KOPT-K1 (cell line): ENCODE measurements around the gene SPDYE1.
"Not testable (repeated sequence)": the region's sequence is repeated elsewhere in the genome, so short reads cannot be mapped to it uniquely, and the experiment has no call there.

ENCODE experiments used
- H3K27ac ChIP-seq: fragments of 200-600 bp; sonication (generic); 2 replicates; pipeline ENCODE4 v1.5.1; 2016; ENCODE audit warnings: antibody characterized with exemption, mild to moderate bottlenecking, low read depth, low read length; ENCODE audit not compliant: poor library complexity, severe bottlenecking
- H3K36me3 ChIP-seq: fragments of 200-600 bp; sonication (generic); 2 replicates; pipeline ENCODE4 v1.5.1; 2017; ENCODE audit warnings: antibody characterized with exemption, mild to moderate bottlenecking, low read length, moderate library complexity; ENCODE audit not compliant: insufficient read depth
- H3K9me3 ChIP-seq: fragments of 200-600 bp; sonication (generic); 2 replicates; pipeline ENCODE4 v1.5.1; 2017; ENCODE audit warnings: antibody characterized with exemption, low read length, mild to moderate bottlenecking; ENCODE audit not compliant: insufficient read depth, poor library complexity, severe bottlenecking

The SPDYE1 gene, protein sequence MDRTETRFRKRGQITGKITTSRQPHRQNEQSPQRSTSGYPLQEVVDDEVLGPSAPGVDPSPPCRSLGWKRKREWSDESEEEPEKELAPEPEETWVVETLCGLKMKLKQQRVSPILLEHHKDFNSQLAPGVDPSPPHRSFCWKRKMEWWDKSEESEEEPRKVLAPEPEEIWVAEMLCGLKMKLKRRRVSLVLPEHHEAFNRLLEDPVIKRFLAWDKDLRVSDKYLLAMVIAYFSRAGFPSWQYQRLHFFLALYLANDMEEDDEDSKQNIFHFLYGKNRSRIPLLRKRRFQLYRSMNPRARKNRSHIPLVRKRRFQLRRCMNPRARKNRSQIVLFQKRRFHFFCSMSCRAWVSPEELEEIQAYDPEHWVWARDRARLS

DNA sequence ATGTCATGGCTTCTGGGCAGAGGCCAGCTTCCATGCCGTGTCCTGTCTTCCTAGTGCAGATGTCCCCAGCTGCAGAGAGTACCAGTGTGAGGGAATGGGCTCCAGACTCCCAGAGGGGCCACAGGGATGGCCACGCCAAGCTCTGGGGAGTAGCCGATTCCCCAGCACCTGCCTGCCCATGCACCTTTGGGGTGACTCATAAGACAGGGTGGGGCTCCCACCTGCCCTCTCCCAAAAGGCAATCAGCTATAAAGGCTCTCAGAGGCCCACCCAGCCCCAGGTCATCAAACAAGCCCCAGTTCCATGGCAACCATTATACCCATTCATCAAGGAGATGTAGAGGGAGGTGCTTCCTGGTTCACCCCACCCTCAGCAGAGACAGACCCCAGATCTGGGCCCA, at the start of gene SPDYE1:
Gene SPDYE1, plus strand, starts transcription at position 366 of the 400 bp plus-strand sequence. CDS start 2,053 bp downstream, outside the sequence.
- H3K27ac ChIP-seq, H3K36me3 ChIP-seq, H3K9me3 ChIP-seq: not testable (repeated sequence)

- Histone ChIP-seq H3K9me3 (no peaks in the 10 kb centered on the region), H3K27ac (no peak overlapping the region), H3K36me3 (peaks cover 22% of the 10 kb centered on the region; the same call in 1 of the 2 replicates)
Measured at GRCh38 chr7:43952028-43952427, 45.7 kb upstream of the SPDYE1 start.

- Histone ChIP-seq H3K9me3 (no peaks in the 10 kb centered on the region), H3K27ac (no peak overlapping the region), H3K36me3 (peaks cover 22% of the 10 kb centered on the region; the same call in 1 of the 2 replicates)
Measured at GRCh38 chr7:43953071-43953470, 44.6 kb upstream of the SPDYE1 start.

DNA sequence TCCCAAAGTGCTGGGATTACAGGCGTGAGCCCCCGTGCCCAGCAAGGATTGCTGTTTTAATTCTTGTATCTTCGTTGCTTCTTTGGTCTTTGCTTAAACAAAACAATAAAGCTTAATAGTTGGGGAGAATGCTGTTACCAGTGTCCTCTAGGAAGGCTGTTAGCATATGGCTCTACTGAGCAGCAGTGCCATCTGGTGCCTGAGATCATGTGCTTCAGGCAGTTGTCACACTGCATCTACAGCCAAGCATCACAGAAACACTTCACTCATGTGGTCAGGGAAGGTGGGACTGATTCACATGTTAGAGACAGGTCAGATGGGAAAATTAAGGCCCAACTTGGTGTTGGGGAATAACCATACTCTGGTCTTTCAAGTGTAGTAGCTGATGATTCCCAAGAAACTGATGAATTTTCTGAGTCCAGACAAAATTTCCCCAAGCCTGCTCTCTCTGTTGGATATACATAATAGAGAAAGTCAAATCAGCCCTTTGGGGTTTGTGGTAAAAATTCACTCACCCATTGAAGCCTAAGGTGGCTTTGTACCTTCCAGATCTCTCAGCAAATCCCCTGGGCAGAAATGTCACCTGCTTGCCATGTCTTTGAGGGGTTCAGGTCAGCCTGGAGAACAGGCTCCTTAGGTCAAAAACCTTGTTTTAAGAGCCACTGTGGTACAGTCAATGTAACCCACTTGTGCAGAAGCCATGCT, 43.0 kb upstream of the SPDYE1 start:
- Histone ChIP-seq H3K9me3 (peaks cover 3% of the 10 kb centered on the region), H3K27ac (no peak overlapping the region), H3K36me3 (peaks cover 13% of the 10 kb centered on the region; the same call in 1 of the 2 replicates)

- Histone ChIP-seq H3K9me3 (peaks cover 3% of the 10 kb centered on the region), H3K36me3 (peaks cover 13% of the 10 kb centered on the region; the same call in 1 of the 2 replicates), H3K27ac (no peak overlapping the region)
Measured at GRCh38 chr7:43956027-43956426, 41.7 kb upstream of the SPDYE1 start.

- H3K9me3 ChIP-seq, result peaks cover 3% of the 10 kb centered on the region
- no peaks in the 10 kb centered on the region for H3K36me3 ChIP-seq
- H3K27ac ChIP-seq, result no peak overlapping the region
Measured at GRCh38 chr7:43960933-43961332, 36.8 kb upstream of the SPDYE1 start.

- H3K36me3 ChIP-seq, H3K27ac ChIP-seq, H3K9me3 ChIP-seq: not testable (repeated sequence)
Measured at GRCh38 chr7:43966392-43966791, 31.3 kb upstream of the SPDYE1 start.

DNA sequence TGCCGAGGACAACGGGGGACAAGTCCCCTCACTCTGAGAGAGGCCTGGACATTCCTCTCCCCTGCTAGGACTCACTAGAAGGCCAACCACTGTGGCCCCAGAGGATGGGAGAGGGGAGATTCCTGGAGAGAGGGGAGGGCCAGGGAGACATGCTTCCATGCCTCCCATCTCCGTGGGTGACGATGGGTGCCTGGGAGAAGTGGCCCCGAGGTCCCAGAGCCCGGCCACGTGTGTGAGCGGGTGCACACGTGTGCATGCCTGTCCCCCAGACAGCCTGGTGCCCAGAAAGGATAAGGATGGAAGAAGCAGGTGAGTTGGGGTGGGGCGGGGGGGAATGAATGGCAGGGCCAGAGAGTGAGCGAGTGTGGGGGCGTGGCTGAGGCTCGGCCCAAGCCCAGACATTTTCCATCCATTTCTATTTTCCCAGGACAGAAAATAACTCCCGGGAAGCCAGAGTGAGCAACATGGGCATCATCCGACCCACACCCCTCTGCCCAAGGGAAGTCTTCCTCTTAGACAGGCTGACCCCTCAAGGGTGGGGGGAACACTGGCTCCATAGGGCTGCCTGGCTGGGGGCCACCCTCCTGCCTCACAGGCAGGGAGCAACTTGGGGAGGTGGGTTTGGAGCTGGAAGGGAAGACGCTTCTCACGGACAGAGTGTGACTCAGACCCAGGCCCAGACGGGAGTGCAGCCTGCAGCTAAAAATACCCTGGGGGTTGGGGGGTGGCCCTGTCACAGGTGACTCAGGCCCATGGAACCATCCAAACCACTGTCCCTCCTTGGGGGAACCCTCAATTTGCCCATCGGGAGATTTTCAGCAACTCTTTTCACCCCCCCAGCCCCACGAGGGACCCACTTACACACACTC, 29.3 kb upstream of the SPDYE1 start:
- not testable (repeated sequence) for H3K27ac ChIP-seq, H3K36me3 ChIP-seq, H3K9me3 ChIP-seq

- not testable (repeated sequence) for H3K27ac ChIP-seq, H3K36me3 ChIP-seq, H3K9me3 ChIP-seq
Measured at GRCh38 chr7:43969586-43969985, 28.1 kb upstream of the SPDYE1 start.

DNA sequence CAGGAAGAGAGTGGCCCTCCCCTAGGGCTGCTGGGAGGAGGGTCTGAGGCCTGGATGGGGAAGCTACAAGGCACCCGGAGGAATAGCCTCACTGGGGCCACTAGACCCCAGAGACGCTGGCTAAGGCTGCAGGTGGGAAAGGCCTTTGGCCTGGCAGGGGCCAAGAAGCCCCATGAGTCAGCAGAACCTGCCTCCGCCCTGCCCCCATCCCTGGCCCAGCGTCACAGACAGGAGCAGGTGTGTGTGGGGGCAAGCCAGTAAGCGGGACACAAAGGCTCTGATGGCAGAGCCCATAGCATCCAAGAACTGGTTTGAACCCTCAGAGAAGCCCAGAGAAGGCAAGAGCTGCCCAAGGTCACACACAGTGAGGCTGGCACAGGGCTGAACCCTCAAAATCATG, 27.0 kb upstream of the SPDYE1 start:
- not testable (repeated sequence) for H3K36me3 ChIP-seq, H3K27ac ChIP-seq, H3K9me3 ChIP-seq

- not testable (repeated sequence) for H3K36me3 ChIP-seq, H3K27ac ChIP-seq, H3K9me3 ChIP-seq
Measured at GRCh38 chr7:43974033-43974573, 23.6 kb upstream of the SPDYE1 start.

DNA sequence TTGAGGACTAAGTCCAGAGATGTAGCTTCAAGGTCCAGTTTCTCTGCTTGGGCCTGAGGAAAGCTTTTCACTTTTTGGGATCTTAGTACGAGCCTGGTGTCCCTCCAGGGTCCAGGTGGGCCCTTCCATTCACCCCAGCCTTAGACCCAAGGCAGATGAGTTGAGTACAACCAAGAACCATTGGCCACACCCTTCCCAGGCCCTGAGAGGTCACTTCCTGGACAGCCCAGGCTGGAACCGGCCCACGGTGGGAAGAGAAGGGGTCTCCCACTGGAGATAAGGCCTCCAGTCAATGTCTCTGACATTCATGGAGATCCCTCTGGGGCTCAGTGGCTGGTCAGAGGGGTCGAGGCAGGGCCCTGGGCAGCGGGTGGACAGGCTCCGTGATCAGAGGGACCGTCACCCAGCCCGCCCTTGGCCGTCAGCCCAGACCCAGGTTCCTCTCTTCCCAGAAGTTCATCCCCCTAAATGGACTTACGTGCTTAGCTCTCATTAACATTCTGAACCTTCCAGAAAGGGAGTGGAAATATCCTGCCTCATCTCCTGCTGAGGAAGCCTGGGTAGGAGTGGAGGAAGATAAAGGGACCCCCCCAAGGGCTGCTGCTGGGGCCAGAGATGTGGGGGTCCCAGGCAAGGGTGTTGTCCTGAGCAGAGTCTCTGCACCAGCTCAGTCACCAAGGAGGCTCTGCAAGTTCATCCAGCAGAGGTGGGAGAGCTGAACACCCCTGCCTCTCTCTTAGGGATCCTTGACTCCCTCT, 22.8 kb upstream of the SPDYE1 start:
- not testable (repeated sequence) for H3K36me3 ChIP-seq, H3K27ac ChIP-seq, H3K9me3 ChIP-seq

- no peak overlapping the region for H3K27ac ChIP-seq
- no peaks in the 10 kb centered on the region for H3K36me3 ChIP-seq
- no peaks in the 10 kb centered on the region for H3K9me3 ChIP-seq
Measured at GRCh38 chr7:43977525-43977924, 20.2 kb upstream of the SPDYE1 start.

- not testable (repeated sequence) for H3K27ac ChIP-seq, H3K36me3 ChIP-seq, H3K9me3 ChIP-seq
Measured at GRCh38 chr7:43978102-43978501, 19.6 kb upstream of the SPDYE1 start.
